NT2/D1 (cell line): Measurements from ENCODE around the gene TMEM253.

ENCODE experiments used
- SUZ12 ChIP-seq: IDR thresholded peaks from 2 replicates; pipeline ENCODE4 v1.6.1; 2011; ENCODE audit not compliant: insufficient read length, insufficient read depth; ENCODE audit errors: extremely low read depth
- YY1 ChIP-seq: IDR thresholded peaks from 2 replicates; pipeline ENCODE4 v1.6.1; 2011; ENCODE audit not compliant: insufficient read length, insufficient read depth
- ZNF274 ChIP-seq: IDR thresholded peaks from 2 replicates; pipeline ENCODE4 v1.6.1; 2011; ENCODE audit warnings: mild to moderate bottlenecking, low read depth, low read length

DNA sequence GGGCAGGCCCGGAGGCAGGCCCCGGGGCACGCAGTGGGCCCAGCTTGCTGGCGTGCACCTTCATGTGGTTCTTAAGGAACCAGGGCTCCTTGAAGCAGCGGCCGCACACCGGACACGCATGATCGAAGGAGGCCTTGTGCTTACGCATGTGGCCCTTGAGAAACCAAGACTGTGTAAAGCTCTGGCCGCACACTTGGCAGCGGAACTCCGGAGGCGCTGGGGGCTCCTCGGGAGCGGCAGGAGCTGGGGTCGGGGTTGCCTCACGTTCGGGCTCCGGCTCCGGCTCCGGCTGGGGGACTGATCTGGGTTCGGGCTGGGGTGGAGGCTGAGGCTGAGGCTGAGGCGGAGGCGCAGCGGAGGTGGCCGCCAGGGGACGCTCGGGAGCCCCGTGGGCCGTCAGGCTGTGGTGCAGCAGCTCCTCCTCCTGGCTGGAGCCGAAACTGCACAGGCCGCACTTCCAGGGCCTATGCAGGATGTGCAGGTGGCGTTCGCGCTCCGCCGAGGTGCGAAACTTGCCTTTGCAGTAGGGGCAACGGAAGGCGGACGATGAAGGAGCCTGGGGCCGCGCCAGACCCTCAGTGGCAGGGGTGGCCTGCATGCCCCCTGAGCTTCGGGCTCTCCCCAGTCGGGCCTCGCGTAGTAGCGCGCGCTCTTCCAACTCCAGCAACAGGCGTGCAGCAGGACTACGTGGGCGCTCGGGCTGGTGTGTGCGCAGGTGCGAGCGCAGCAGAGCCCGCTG lies 8.4 kb upstream of the TMEM253 start:
- TF ChIP-seq ZNF274 (no peak), YY1 (no peak), SUZ12 (no peak)
